Endothelial cell of umbilical vein (primary cell): Measurements from ENCODE around the gene FBXL13. TPM values are rescaled to one million over a fixed set of nuclear protein-coding genes. Genes with fewer than 3 reads are reported as not detected.
A peak's percentile ranks its signal among the peaks of the same experiment; 100 is the strongest.

Source experiments
- BruUV-seq: library from RNA; stranded (reverse); fragments of 400-500 nt; replicated peaks from 2 replicates; lab custom pipeline; 2021; lab: Mats Ljungman, UMichigan
- CTCF ChIA-PET: fragments of 300-600, 350-600 bp; sonication (Branson Sonifier 250); formaldehyde crosslinking; loops from one replicate; lab custom pipeline; 2021; ENCODE audit warnings: antibody characterized with exemption, inconsistent platforms; lab: Charles Lee
- POLR2A ChIA-PET: fragments of 300-600, 350-600 bp; sonication (Branson Sonifier 250); formaldehyde crosslinking; loops from one replicate; lab custom pipeline; 2021; ENCODE audit warnings: antibody characterized with exemption, inconsistent platforms; lab: Charles Lee
- DNase-seq: peaks from one replicate; pipeline ENCODE4 v3.0.0-alpha.2; 2011; ENCODE audit warnings: low read depth, low spot score
- FAIRE-seq: peaks from 2 replicates; lab custom pipeline; 2011; peaks lifted over from hg19 to GRCh38; lab: Jason Lieb, UNC
- H2AFZ ChIP-seq: 2 replicates; pipeline ENCODE4 v1.6.0; 2012; ENCODE audit warnings: low read depth, low read length, control low read depth, inconsistent platforms
- H3K27ac ChIP-seq: 2 replicates; pipeline ENCODE4 v1.5.1; 2011; ENCODE audit warnings: low read depth, mild to moderate bottlenecking, control low read depth, low read length, moderate library complexity; ENCODE audit not compliant: insufficient read depth
- H3K27me3 ChIP-seq, 2 experiments: 2 replicates each; pipeline versions ENCODE4 v1.6.0 to v1.6.1; 2011; ENCODE audit warnings: low read length in 2 of 2, mixed read lengths in 1 of 2; ENCODE audit not compliant: control insufficient read depth in 2 of 2, insufficient read depth in 2 of 2
- H3K36me3 ChIP-seq, 2 experiments: 2 replicates in 1 of 2; 3 replicates in 1 of 2; pipeline ENCODE4 v1.5.1; 2011; ENCODE audit warnings: low read length in 2 of 2, mild to moderate bottlenecking in 1 of 2, moderate library complexity in 1 of 2; ENCODE audit not compliant: control insufficient read depth in 2 of 2, insufficient read depth in 2 of 2; ENCODE audit errors: extremely low read depth in 1 of 2
- H3K4me1 ChIP-seq: 3 replicates; pipeline ENCODE4 v1.5.1; 2011; ENCODE audit warnings: mild to moderate bottlenecking, low read length; ENCODE audit not compliant: control insufficient read depth, insufficient read depth; ENCODE audit errors: extremely low read depth
- H3K4me2 ChIP-seq: 2 replicates; pipeline ENCODE4 v1.6.1; 2011; ENCODE audit warnings: low read length, control low read depth, mixed read lengths; ENCODE audit not compliant: insufficient read depth
- H3K4me3 ChIP-seq, 3 experiments: fragments of 200-600 bp in 1 of 3; sonication (generic), shearing (Covaris generic) in 1 of 3; replicated peaks in 1 of 3; 2 replicates each; pipeline ENCODE4 v1.5.1; 2011 to 2016; ENCODE audit warnings: control low read depth in 3 of 3, low read length in 3 of 3, mild to moderate bottlenecking in 2 of 3, inconsistent platforms in 1 of 3, low read depth in 1 of 3, moderate library complexity in 1 of 3; ENCODE audit not compliant: insufficient read depth in 1 of 3
- H3K79me2 ChIP-seq: 2 replicates; pipeline ENCODE4 v1.6.0; 2012; ENCODE audit warnings: low read length, inconsistent platforms; ENCODE audit not compliant: control insufficient read depth, insufficient read depth
- H3K9ac ChIP-seq: replicated peaks from 2 replicates; pipeline ENCODE3; 2011; ENCODE audit warnings: low read length, control low read depth; ENCODE audit not compliant: insufficient read depth; ENCODE audit errors: extremely low read depth
- H3K9me1 ChIP-seq: replicated peaks from 3 replicates; pipeline ENCODE4 v1.6.0; 2011; ENCODE audit warnings: mild to moderate bottlenecking, low read length; ENCODE audit not compliant: control insufficient read depth, insufficient read depth; ENCODE audit errors: extremely low read depth
- H3K9me3 ChIP-seq: replicated peaks from 2 replicates; pipeline ENCODE4 v1.5.1; 2012; ENCODE audit warnings: low read length, inconsistent platforms; ENCODE audit not compliant: control insufficient read depth, insufficient read depth
- H4K20me1 ChIP-seq: replicated peaks from 2 replicates; pipeline ENCODE3; 2011; ENCODE audit warnings: mild to moderate bottlenecking, low read length; ENCODE audit not compliant: control insufficient read depth, insufficient read depth; ENCODE audit errors: extremely low read depth
- CTCF ChIP-seq, 2 donors: IDR thresholded peaks; 1 replicate in 1 of 2; 2 replicates in 1 of 2; pipeline ENCODE4 v1.5.1; 2011; ENCODE audit warnings: low read length in 2 of 2, mild to moderate bottlenecking in 2 of 2, moderate library complexity in 2 of 2, control low read depth in 1 of 2, inconsistent platforms in 1 of 2, low read depth in 1 of 2; ENCODE audit not compliant: insufficient read depth in 1 of 2; ENCODE audit errors: extremely low read depth in 1 of 2
- EZH2 ChIP-seq: IDR thresholded peaks from 2 replicates; pipeline ENCODE4 v1.6.1; 2012; ENCODE audit warnings: borderline replicate concordance, low read depth, mild to moderate bottlenecking, moderate library complexity, low read length, inconsistent platforms; ENCODE audit not compliant: severe bottlenecking
- FOS ChIP-seq: IDR thresholded peaks from 2 replicates; pipeline ENCODE4 v1.6.1; 2011; ENCODE audit warnings: mild to moderate bottlenecking, low read length, moderate library complexity, borderline replicate concordance; ENCODE audit not compliant: insufficient read depth
- GATA2 ChIP-seq: IDR thresholded peaks from 2 replicates; pipeline ENCODE4 v1.7.0; 2011; ENCODE audit warnings: low read depth, mild to moderate bottlenecking, moderate library complexity, mixed read lengths, low read length; ENCODE audit not compliant: insufficient read length, insufficient read depth
- JUN ChIP-seq: IDR thresholded peaks from 2 replicates; pipeline ENCODE4 v1.6.1; 2011; ENCODE audit warnings: borderline replicate concordance, low read depth; ENCODE audit not compliant: insufficient read length, insufficient read depth
- MAX ChIP-seq: IDR thresholded peaks from 2 replicates; pipeline ENCODE4 v1.6.1; 2011; ENCODE audit not compliant: insufficient read depth, insufficient read length
- MYC ChIP-seq: IDR thresholded peaks from one replicate; pipeline ENCODE4 v1.6.1; 2011; ENCODE audit warnings: mild to moderate bottlenecking, low read depth, low read length
- POLR2A ChIP-seq: IDR thresholded peaks from 2 replicates; pipeline ENCODE4 v1.6.1; 2012; ENCODE audit warnings: low read depth, mild to moderate bottlenecking, control low read depth, low read length
- POLR2AphosphoS5 ChIP-seq: IDR thresholded peaks from 2 replicates; pipeline ENCODE4 v1.6.1; 2012; ENCODE audit warnings: low read depth, mild to moderate bottlenecking, control low read depth, low read length, moderate library complexity; ENCODE audit not compliant: insufficient read depth
- dilution Hi-C: fragments of 300-500 bp; cut with MboI; formaldehyde crosslinking; loops from one replicate; pipeline ENCODE4 v1.15.0; 2019; ENCODE audit warnings: low sequenced_read_pairs; ENCODE audit not compliant: extremely low pct_ligation_motif_present
- intact Hi-C: fragments of 100-400 bp; cut with micrococcal nuclease; formaldehyde crosslinking; loops from one replicate; pipeline ENCODE4 v1.10.0; 2022
- polyA plus RNA-seq, 4 experiments: library from polyadenylated mRNA; depleted of rRNA in 3 of 4; stranded (reverse) in 3 of 4; unstranded in 1 of 4; fragments of >200 nt; gene quantifications; 2 replicates each; pipeline versions ENCODE4 v1.2.1 to v1.2.3, GENCODE V29; 2011 to 2012; ENCODE audit warnings: missing spikeins in 1 of 4
- total RNA-seq: library from RNA; stranded (reverse); gene quantifications from 2 replicates; pipeline ENCODE4 v1.2.3, GENCODE V29; 2021

Gene FBXL13
- total and polyA plus RNA-seq, 2 donors (not counting 3 experiments of a cell fraction or from before 2014, with no cell fraction given), result 3.9 to 4.6 TPM

- FAIRE-seq, result peak; percentile 92
- Histone ChIP-seq H3K9me1 (no peaks in the 10 kb centered on the region), H3K27me3 (no peaks in the 10 kb centered on the region), H3K9me3 (no peaks in the 10 kb centered on the region), H3K4me3 (no peak overlapping the region), H3K4me2 (peak overlapping the region; percentile 23), H4K20me1 (no peaks in the 10 kb centered on the region), H3K4me1 (peaks cover 66% of the 10 kb centered on the region), H2AFZ (no peak overlapping the region), H3K27ac (peak overlapping the region; percentile 98), H3K9ac (peak overlapping the region; percentile 95), H3K36me3 (no peaks in the 10 kb centered on the region), H3K79me2 (no peaks in the 10 kb centered on the region)
- peak; percentile 94 for DNase-seq
- intact Hi-C loops, result loop anchor here (1.0 to 2.0 kb wide), 2 partner anchors 38 to 117 kb away; no protein-coding TSS in a partner anchor
- ChIA-PET CTCF (interaction anchor here (0.5 to 5.1 kb wide), 5 partner anchors 15 to 190 kb away, joined by 3 to 62 read pairs (median 5); no protein-coding TSS in a partner anchor), POLR2A (interaction anchor here (1.2 kb wide), 1 partner anchor 16 kb away, joined by 3 read pairs; no protein-coding TSS in a partner anchor)
- dilution Hi-C loops, result no loop called here
- BruUV-seq, result no TSS peak
- TF ChIP-seq EZH2 (no peak), MYC (no peak), JUN (peak; percentile 100), POLR2AphosphoS5 (peak; percentile 95), MAX (no peak), FOS (peak; percentile 100), CTCF (IDR thresholded peaks at IDR 0.05; ENCODE audit: extremely low read depth in 1 of 2, insufficient read depth in 1 of 2, low read depth in 1 of 2, low read length in 2 of 2) (peak in 1 of 2 donors; percentile 8), GATA2 (peak; percentile 75), POLR2A (no peak)
Measured at GRCh38 chr7:102875700-102876295, 198.8 kb downstream of the FBXL13 start.
